Duodenal mucosa (tissue), 2 donors: ENCODE measurements around the gene MMRN2.
"Not testable (repeated sequence)": the region's sequence is repeated elsewhere in the genome, so short reads cannot be mapped to it uniquely, and the experiment has no call there.

Experiments
- H3K27ac ChIP-seq: one replicate; pipeline ENCODE4 v1.7.0; 2013; ENCODE audit warnings: low read depth, low read length
- H3K27me3 ChIP-seq, 2 donors: one replicate each; pipeline ENCODE4 v1.7.0; 2013; ENCODE audit warnings: low read length in 2 of 2, control low read depth in 1 of 2; ENCODE audit not compliant: insufficient read depth in 2 of 2, control insufficient read depth in 1 of 2
- H3K36me3 ChIP-seq, 2 donors: one replicate each; pipeline ENCODE4 v1.7.0; 2013; ENCODE audit warnings: low read length in 2 of 2, control low read depth in 1 of 2; ENCODE audit not compliant: insufficient read depth in 2 of 2, control insufficient read depth in 1 of 2
- H3K4me1 ChIP-seq, 2 donors: one replicate each; pipeline ENCODE4 v1.7.0; 2013; ENCODE audit warnings: low read length in 2 of 2, control low read depth in 1 of 2; ENCODE audit not compliant: insufficient read depth in 2 of 2, control insufficient read depth in 1 of 2
- H3K4me3 ChIP-seq, 2 donors: one replicate each; pipeline ENCODE4 v1.7.0; 2013; ENCODE audit warnings: low read length in 2 of 2, low read depth in 1 of 2
- H3K9ac ChIP-seq, 2 donors: one replicate each; pipeline ENCODE4 v1.7.0; 2013; ENCODE audit warnings: low read length in 2 of 2, low read depth in 1 of 2
- H3K9me3 ChIP-seq, 2 donors: one replicate each; pipeline ENCODE4 v1.7.0; 2013; ENCODE audit warnings: low read length in 2 of 2, control low read depth in 1 of 2; ENCODE audit not compliant: control insufficient read depth in 1 of 2

The MMRN2 gene

GRCh38 chr10:86981716-86982115 lies 24.3 kb upstream of the MMRN2 start:
- no peak overlapping the region for H3K4me3 ChIP-seq
- no peaks in the 10 kb centered on the region for H3K27me3 ChIP-seq
- H3K27ac ChIP-seq, result no peak overlapping the region
- H3K9ac ChIP-seq, result no peak overlapping the region
- H3K9me3 ChIP-seq, result no peaks in the 10 kb centered on the region
- peaks cover 0 to 3% of the 10 kb centered on the region in 2 donors for H3K36me3 ChIP-seq
- H3K4me1 ChIP-seq, result peaks cover 9 to 12% of the 10 kb centered on the region in 2 donors

- H3K4me1 ChIP-seq, result peaks cover 9 to 12% of the 10 kb centered on the region in 2 donors
- H3K9me3 ChIP-seq, H3K4me3 ChIP-seq, H3K36me3 ChIP-seq, H3K27me3 ChIP-seq, H3K9ac ChIP-seq, H3K27ac ChIP-seq: not testable (repeated sequence)
Observed at GRCh38 chr10:86981020-86981419, 23.6 kb upstream of the MMRN2 start.

GRCh38 chr10:86979977-86980448 lies 22.6 kb upstream of the MMRN2 start:
- H3K4me1 ChIP-seq, result peaks cover 9 to 12% of the 10 kb centered on the region in 2 donors
- no peak overlapping the region for H3K27ac ChIP-seq
- H3K27me3 ChIP-seq, result no peaks in the 10 kb centered on the region
- H3K4me3 ChIP-seq, result peak overlapping the region in 1 of 2 donors; percentile 13
- peaks cover 0 to 3% of the 10 kb centered on the region in 2 donors for H3K36me3 ChIP-seq
- no peaks in the 10 kb centered on the region for H3K9me3 ChIP-seq
- H3K9ac ChIP-seq, result peak overlapping the region in 1 of 2 donors; percentile 47

GRCh38 chr10:86979296-86979818 lies 21.9 kb upstream of the MMRN2 start:
- Histone ChIP-seq H3K9me3 (no peaks in the 10 kb centered on the region), H3K4me3 (no peak overlapping the region), H3K27me3 (no peaks in the 10 kb centered on the region), H3K36me3 (peaks cover 0 to 3% of the 10 kb centered on the region in 2 donors), H3K27ac (no peak overlapping the region), H3K4me1 (peaks cover 9 to 12% of the 10 kb centered on the region in 2 donors), H3K9ac (no peak overlapping the region)

- H3K4me1 ChIP-seq, result peaks cover 9 to 12% of the 10 kb centered on the region in 2 donors
- not testable (repeated sequence) for H3K4me3 ChIP-seq, H3K9me3 ChIP-seq, H3K27me3 ChIP-seq, H3K9ac ChIP-seq, H3K36me3 ChIP-seq, H3K27ac ChIP-seq
Observed at GRCh38 chr10:86978457-86978856, 21.0 kb upstream of the MMRN2 start.

- Histone ChIP-seq H3K4me3 (no peak overlapping the region), H3K36me3 (no peaks in the 10 kb centered on the region), H3K27me3 (no peaks in the 10 kb centered on the region), H3K27ac (no peak overlapping the region), H3K9ac (no peak overlapping the region), H3K9me3 (no peaks in the 10 kb centered on the region), H3K4me1 (peaks cover 14 to 18% of the 10 kb centered on the region in 2 donors)
Observed at GRCh38 chr10:86976362-86977056, 19.1 kb upstream of the MMRN2 start.

- Histone ChIP-seq H3K36me3 (no peaks in the 10 kb centered on the region), H3K4me1 (peaks cover 11 to 23% of the 10 kb centered on the region in 2 donors), H3K27ac (no peak overlapping the region), H3K9me3 (no peaks in the 10 kb centered on the region), H3K4me3 (no peak overlapping the region), H3K27me3 (no peaks in the 10 kb centered on the region), H3K9ac (no peak overlapping the region)
Observed at GRCh38 chr10:86974484-86974883, 17.1 kb upstream of the MMRN2 start.

- Histone ChIP-seq H3K9me3 (no peaks in the 10 kb centered on the region), H3K4me1 (peaks cover 21 to 37% of the 10 kb centered on the region in 2 donors), H3K27ac (no peak overlapping the region), H3K9ac (no peak overlapping the region), H3K4me3 (no peak overlapping the region), H3K27me3 (no peaks in the 10 kb centered on the region), H3K36me3 (no peaks in the 10 kb centered on the region)
Observed at GRCh38 chr10:86972613-86973380, 15.4 kb upstream of the MMRN2 start.

- no peaks in the 10 kb centered on the region for H3K27me3 ChIP-seq
- H3K4me3 ChIP-seq, result peak overlapping the region; percentile 67 to 82
- no peaks in the 10 kb centered on the region for H3K36me3 ChIP-seq
- no peaks in the 10 kb centered on the region for H3K9me3 ChIP-seq
- H3K27ac ChIP-seq, result peak overlapping the region; percentile 82
- peaks cover 35 to 51% of the 10 kb centered on the region in 2 donors for H3K4me1 ChIP-seq
- H3K9ac ChIP-seq, result peak overlapping the region; percentile 82 to 88
Observed at GRCh38 chr10:86971232-86971991, 14.0 kb upstream of the MMRN2 start.

GRCh38 chr10:86970982-86971231 lies 13.5 kb upstream of the MMRN2 start:
- Histone ChIP-seq H3K9me3 (no peaks in the 10 kb centered on the region), H3K36me3 (no peaks in the 10 kb centered on the region), H3K27ac (peak overlapping the region; percentile 82), H3K4me1 (peaks cover 37 to 53% of the 10 kb centered on the region in 2 donors), H3K4me3 (peak overlapping the region; percentile 67 to 82), H3K9ac (peak overlapping the region; percentile 82 to 88), H3K27me3 (no peaks in the 10 kb centered on the region)
